Skin of body (tissue), 2 donors: Measurements from ENCODE around the gene HOXC9. TPM values are rescaled to one million over a fixed set of nuclear protein-coding genes. Genes with fewer than 3 reads are reported as not detected.

ENCODE experiments used
- DNase-seq: peaks from one replicate; lab custom pipeline; 2025; lab: John Stamatoyannopoulos, UW
- total RNA-seq: library from RNA; depleted of rRNA; stranded (reverse); fragments of >200 nt; gene quantifications from one replicate; pipeline ENCODE4 v1.2.3, GENCODE V29; 2014

HOXC9 gene
- total RNA-seq, 1 donor from 2014 or later, result 4.0 TPM

- DNase-seq, result no peak
Measured at GRCh38 chr12:54001283-54002187, 1.6 kb downstream of the HOXC9 start.

- no peak for DNase-seq
Measured at GRCh38 chr12:54002278-54002914, 2.4 kb downstream of the HOXC9 start.

GRCh38 chr12:54002915-54003389 lies 3.0 kb downstream of the HOXC9 start:
- DNase-seq, result no peak

GRCh38 chr12:54003625-54004024 lies 3.7 kb downstream of the HOXC9 start:
- DNase-seq, result no peak

GRCh38 chr12:54004063-54004840 lies 4.3 kb downstream of the HOXC9 start:
- no peak for DNase-seq

GRCh38 chr12:54004841-54005530 lies 5.0 kb downstream of the HOXC9 start:
- DNase-seq, result no peak

- DNase-seq, result no peak
Measured at GRCh38 chr12:54005531-54005852, 5.5 kb downstream of the HOXC9 start.

DNA sequence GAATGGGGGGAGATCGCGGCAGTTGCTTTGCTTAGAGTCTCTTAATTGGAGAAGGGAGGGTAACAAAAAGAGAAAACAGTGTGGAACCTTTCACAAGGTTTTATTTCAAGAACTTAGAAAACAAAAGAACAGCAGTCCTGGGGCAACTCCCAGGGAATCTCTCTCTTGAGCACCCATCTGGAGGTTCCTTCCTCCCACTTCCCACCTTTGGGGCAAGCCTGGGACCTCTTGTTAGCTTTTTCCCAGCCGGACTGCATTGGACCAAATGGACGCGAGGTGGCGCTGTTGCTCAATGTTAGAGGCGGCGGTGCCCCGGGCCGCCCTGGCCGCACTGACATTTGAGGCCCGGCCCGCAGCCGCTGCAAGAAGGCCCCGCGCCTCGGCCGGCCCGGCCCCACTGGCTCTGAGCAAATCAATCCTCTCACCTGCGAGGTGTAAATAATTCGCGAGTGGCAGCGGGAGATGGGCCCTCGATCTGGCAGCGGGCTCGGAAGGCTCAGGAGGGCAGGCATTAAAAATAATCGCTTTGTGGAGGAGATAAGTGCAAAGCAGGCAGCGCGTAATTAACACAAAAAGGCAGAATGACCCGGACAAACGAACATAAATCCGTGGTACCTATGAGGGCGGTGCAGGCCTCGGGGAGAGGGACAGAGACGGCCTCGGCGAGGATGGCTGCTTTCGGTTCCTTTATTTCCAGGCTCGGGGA lies 6.0 kb downstream of the HOXC9 start:
- peak; percentile 91 for DNase-seq

GRCh38 chr12:54006559-54007220 lies 6.7 kb downstream of the HOXC9 start:
- no peak for DNase-seq

DNA sequence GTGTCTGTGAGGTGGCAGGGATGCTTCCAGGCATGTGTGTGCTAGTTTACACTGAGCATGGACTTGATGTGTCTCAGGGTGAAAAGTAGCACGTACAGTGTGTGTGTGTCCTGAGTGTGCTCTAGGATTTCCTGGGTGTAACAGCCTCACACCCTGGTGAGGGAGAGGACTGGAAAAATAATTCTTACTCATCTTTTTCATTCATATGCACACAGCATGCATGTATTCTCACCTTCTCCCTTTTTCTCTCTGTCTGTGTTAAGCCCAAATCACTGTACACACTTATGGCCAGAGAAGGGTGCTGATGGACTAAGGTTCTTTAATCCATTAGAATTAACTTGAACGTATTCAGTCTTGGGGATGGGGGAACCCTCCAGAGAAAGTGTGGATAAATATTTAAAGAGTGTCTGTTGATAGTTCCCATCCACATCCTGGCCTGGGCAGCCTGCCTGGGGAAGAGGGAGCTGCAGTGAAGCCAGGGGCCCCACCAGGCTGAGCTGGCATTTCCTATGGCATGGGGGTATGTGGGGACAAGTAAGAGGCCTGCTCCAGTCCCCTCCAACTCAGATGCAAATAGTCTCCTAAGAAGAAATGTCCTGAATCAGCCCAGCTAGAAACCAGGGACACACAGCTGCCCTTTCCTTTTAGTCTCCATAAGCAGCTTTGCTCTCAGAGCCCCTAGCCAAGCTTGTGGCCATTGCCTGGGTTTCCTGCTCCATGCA lies 7.7 kb downstream of the HOXC9 start:
- no peak for DNase-seq

GRCh38 chr12:54008260-54008552 lies 8.2 kb downstream of the HOXC9 start:
- DNase-seq, result no peak

GRCh38 chr12:54009171-54010052 lies 9.5 kb downstream of the HOXC9 start:
- no peak for DNase-seq

- no peak for DNase-seq
Measured at GRCh38 chr12:54010053-54010971, 10.4 kb downstream of the HOXC9 start.

DNA sequence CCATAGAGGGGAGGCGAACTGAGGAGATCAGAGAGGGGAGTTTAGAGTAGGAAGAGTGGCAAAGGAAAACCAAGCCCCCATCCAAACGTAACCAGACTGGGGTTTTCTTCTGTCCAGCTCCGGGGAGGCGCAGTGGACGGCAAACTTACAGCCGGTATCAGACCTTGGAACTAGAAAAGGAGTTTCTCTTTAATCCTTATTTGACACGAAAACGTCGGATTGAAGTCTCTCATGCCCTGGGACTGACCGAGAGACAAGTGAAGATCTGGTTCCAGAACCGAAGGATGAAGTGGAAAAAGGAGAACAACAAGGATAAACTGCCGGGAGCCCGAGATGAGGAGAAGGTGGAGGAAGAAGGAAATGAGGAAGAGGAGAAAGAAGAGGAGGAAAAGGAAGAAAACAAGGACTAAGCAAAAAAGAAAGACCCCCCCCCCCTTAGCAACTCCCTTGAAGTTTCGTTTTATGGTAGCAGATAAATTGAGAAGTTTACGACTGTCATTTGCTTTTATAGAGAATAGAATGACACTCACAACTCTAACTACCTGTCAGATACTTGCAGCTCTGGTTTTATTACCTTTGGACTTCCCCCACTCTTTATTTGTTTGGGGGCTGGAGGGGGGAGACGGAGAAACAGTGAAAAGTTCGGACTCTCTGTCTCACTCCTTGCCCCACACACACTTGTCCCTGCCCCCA lies 11.2 kb downstream of the HOXC9 start:
- no peak for DNase-seq

DNA sequence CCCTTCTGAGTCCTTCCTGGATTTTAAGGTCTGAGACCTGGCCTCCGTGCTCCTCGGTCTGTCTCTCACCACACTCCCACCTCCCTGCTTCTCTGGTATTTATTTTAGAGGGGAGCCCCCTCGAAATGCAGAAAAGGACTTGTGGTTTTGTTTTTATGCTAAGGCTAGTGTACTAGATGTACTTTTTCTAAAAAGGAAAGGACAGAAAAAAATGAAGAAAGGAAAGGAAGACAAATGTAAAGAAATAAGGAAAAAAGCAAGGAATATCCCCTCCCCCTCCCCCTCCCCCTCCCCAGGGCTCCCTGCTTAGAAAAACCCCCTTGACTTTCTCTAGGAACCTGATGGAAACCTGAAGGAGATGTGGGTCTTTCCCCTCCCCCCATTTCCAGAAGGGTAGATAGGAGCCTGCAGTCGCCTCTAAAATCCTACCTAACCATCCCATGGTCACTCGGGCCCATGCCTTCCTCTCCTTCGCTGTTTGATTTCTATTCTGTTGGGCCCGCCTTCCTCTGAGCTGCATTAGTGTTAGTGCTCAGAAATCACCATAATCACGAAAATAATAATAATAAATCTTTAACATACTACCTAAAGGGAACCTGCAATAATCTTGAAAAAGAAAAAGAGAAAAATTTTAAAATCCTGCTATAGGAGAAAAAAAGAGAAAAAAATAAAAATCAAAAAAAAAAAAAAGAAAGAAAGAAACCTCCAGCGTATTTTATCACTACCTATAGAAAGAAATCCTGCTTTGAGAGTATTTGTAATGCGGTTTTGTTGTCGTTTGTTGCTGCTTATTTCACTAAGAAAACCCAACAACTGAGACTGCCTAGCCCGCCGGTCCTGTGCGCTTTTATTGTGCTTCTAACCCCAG lies 11.9 kb downstream of the HOXC9 start:
- no peak for DNase-seq
